ENCODE results near the gene MRPL19. TPM values are rescaled to one million over a fixed set of nuclear protein-coding genes. Genes with fewer than 3 reads are reported as not detected.
"Not testable (repeated sequence)": the region's sequence is repeated elsewhere in the genome, so short reads cannot be mapped to it uniquely, and the experiment has no call there.

The MRPL19 gene
- total RNA-seq, 1 experiment from 2014 or later, result 65.3 TPM

GRCh38 chr2:75680402-75680801 is 33.8 kb downstream of the MRPL19 start:
- no peaks in the 10 kb centered on the region for H3K36me3 ChIP-seq (ENCODE audit: control insufficient read depth in 1 of 2, insufficient read depth in 2 of 2, low read length in 2 of 2)
- ATAC-seq, result no peak
- intact Hi-C loops (cut with micrococcal nuclease), result no loop called here
- no peaks in the 10 kb centered on the region for H3K79me2 ChIP-seq (ENCODE audit: insufficient read depth, low read length)
- no peak overlapping the region for H3K27ac ChIP-seq (ENCODE audit: low read depth, low read length)
- H3K9ac ChIP-seq (ENCODE audit: low read length), result no peak overlapping the region
- no peaks in the 10 kb centered on the region for H3K9me2 ChIP-seq (ENCODE audit: insufficient read depth)
- RAD21 ChIA-PET (ENCODE audit: low non-redundant PET in 1 of 2, low total read pairs in 2 of 2, uncharacterized antibody in 2 of 2, unreplicated experiment in 2 of 2), result no interaction called here
- POLR2A ChIA-PET, result no interaction called here
- H3K9me3 ChIP-seq (ENCODE audit: control insufficient read depth in 1 of 2, insufficient read depth in 1 of 2, low read depth in 1 of 2, low read length in 2 of 2), result no peaks in the 10 kb centered on the region
- H4K20me1 ChIP-seq (ENCODE audit: insufficient read depth), result no peaks in the 10 kb centered on the region
- CTCF ChIA-PET, result no interaction called here
- H3K4me3 ChIP-seq (replicated peaks in 1 of 2; ENCODE audit: low read depth in 1 of 2, low read length in 2 of 2), result no peak overlapping the region
- H3K27me3 ChIP-seq (ENCODE audit: insufficient read depth, low read length), result no peaks in the 10 kb centered on the region
- no peaks in the 10 kb centered on the region for H3K4me1 ChIP-seq (ENCODE audit: control insufficient read depth in 1 of 2, insufficient read depth in 2 of 2, low read length in 2 of 2)
- no TSS peak for BruUV-seq (replicated peaks)
- H3K4me2 ChIP-seq (ENCODE audit: low read length), result no peak overlapping the region
- no peak overlapping the region for H2AFZ ChIP-seq (ENCODE audit: low read depth, low read length, poor library complexity, severe bottlenecking)
- DNase-seq (ENCODE audit: low read depth, low spot score), result no peak
- TF ChIP-seq POLR2AphosphoS5 (IDR thresholded peaks at IDR 0.05; ENCODE audit: low read depth, low read length), result no peak
- no peak for TF ChIP-seq ZFX (IDR thresholded peaks at IDR 0.05)

DNA sequence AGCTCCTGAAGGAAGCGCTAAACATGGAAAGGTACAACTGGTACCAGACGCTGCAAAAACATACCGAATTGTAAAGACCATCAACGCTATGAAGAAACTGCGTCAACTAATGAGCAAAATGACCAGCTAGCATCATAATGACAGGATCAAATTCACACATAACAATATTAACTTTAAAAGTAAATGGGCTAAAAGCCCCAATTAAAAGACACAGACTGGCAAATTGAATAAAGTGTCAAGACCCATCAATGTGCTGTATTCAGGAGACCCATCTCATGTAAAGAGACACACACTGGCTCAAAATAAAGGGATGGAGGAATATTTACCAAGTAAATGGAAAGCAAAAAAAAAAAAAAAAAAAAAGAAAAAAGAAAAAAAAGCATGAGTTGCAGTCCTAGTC is 36.8 kb downstream of the MRPL19 start:
- CTCF ChIA-PET; H3K36me3 ChIP-seq (ENCODE audit: control insufficient read depth in 1 of 2, insufficient read depth in 2 of 2, low read length in 2 of 2); DNase-seq (ENCODE audit: low read depth, low spot score); RAD21 ChIA-PET (ENCODE audit: low non-redundant PET in 1 of 2, low total read pairs in 2 of 2, uncharacterized antibody in 2 of 2, unreplicated experiment in 2 of 2); BruUV-seq (replicated peaks); H3K4me1 ChIP-seq (ENCODE audit: control insufficient read depth in 1 of 2, insufficient read depth in 2 of 2, low read length in 2 of 2); H2AFZ ChIP-seq (ENCODE audit: low read depth, low read length, poor library complexity, severe bottlenecking); H3K79me2 ChIP-seq (ENCODE audit: insufficient read depth, low read length); H4K20me1 ChIP-seq (ENCODE audit: insufficient read depth); ATAC-seq; H3K9ac ChIP-seq (ENCODE audit: low read length); H3K27me3 ChIP-seq (ENCODE audit: insufficient read depth, low read length); POLR2A ChIA-PET; H3K4me3 ChIP-seq (replicated peaks in 1 of 2; ENCODE audit: low read depth in 1 of 2, low read length in 2 of 2); H3K4me2 ChIP-seq (ENCODE audit: low read length); H3K9me3 ChIP-seq (ENCODE audit: control insufficient read depth in 1 of 2, insufficient read depth in 1 of 2, low read depth in 1 of 2, low read length in 2 of 2); H3K27ac ChIP-seq (ENCODE audit: low read depth, low read length); H3K9me2 ChIP-seq (ENCODE audit: insufficient read depth); intact Hi-C loops (cut with micrococcal nuclease): not testable (repeated sequence)

DNA sequence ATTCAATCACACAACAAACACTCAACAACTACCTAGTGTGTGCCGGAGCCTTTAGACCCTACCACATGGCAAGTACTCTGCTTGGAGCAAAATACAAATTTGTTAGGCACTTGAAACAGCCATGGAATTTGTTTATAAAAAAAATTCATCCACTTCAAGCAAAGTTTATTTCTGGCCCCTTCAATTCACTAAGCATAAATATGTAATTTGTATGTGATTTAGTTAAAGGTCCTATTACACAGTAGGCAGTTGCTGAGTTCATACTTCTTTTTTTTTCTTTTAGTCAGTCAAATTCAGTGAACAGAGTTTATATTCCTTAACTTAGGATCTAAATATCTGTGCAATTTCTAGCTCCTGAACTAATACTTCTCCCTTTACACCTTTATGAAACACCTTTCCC is 41.6 kb downstream of the MRPL19 start:
- ChIA-PET POLR2A (no interaction called here), RAD21 (ENCODE audit: low non-redundant PET in 1 of 2, low total read pairs in 2 of 2, uncharacterized antibody in 2 of 2, unreplicated experiment in 2 of 2) (no interaction called here), CTCF (no interaction called here)
- TF ChIP-seq SRF (IDR thresholded peaks at IDR 0.05; ENCODE audit: low read depth) (no peak), EZH2phosphoT487 (IDR thresholded peaks at IDR 0.05; ENCODE audit: borderline replicate concordance) (no peak)
- no peaks in the 10 kb centered on the region for H3K9me2 ChIP-seq (ENCODE audit: insufficient read depth)
- no peaks in the 10 kb centered on the region for H4K20me1 ChIP-seq (ENCODE audit: insufficient read depth)
- intact Hi-C loops (cut with micrococcal nuclease), result no loop called here
- ATAC-seq, result no peak
- H3K4me2 ChIP-seq (ENCODE audit: low read length), result no peak overlapping the region
- no TSS peak for BruUV-seq (replicated peaks)
- no peak overlapping the region for H3K9ac ChIP-seq (ENCODE audit: low read length)
- no peaks in the 10 kb centered on the region for H3K4me1 ChIP-seq (ENCODE audit: control insufficient read depth in 1 of 2, insufficient read depth in 2 of 2, low read length in 2 of 2)
- H2AFZ ChIP-seq (ENCODE audit: low read depth, low read length, poor library complexity, severe bottlenecking), result no peak overlapping the region
- DNase-seq (ENCODE audit: low read depth, low spot score), result no peak
- no peaks in the 10 kb centered on the region for H3K9me3 ChIP-seq (ENCODE audit: control insufficient read depth in 1 of 2, insufficient read depth in 1 of 2, low read depth in 1 of 2, low read length in 2 of 2)
- no peaks in the 10 kb centered on the region for H3K27me3 ChIP-seq (ENCODE audit: insufficient read depth, low read length)
- H3K4me3 ChIP-seq (replicated peaks in 1 of 2; ENCODE audit: low read depth in 1 of 2, low read length in 2 of 2), result no peak overlapping the region
- no peak overlapping the region for H3K27ac ChIP-seq (ENCODE audit: low read depth, low read length)
- peaks cover 11 to 13% of the 10 kb centered on the region in 2 experiments; a peak in 3 of 4 replicates for H3K36me3 ChIP-seq (ENCODE audit: control insufficient read depth in 1 of 2, insufficient read depth in 2 of 2, low read length in 2 of 2)
- H3K79me2 ChIP-seq (ENCODE audit: insufficient read depth, low read length), result no peaks in the 10 kb centered on the region

All from HCT116 (cell line).